Stimulated activated effector memory CD8-positive, alpha-beta T cell treated with anti-CD3 and anti-CD28 coated beads, Interleukin-12 subunit alpha, Interleukin-12 subunit beta, amount 100 ng/mL, for 72 hours (primary cell): ENCODE data around the gene KRTAP10-7.
"Not testable (repeated sequence)": the region's sequence is repeated elsewhere in the genome, so short reads cannot be mapped to it uniquely, and the experiment has no call there.

Source experiments
- ATAC-seq: fragments of 150-1000 bp; cut with Tn5 transposase; 2 replicates; pipeline ENCODE4 v1.10.0; 2021
- DNase-seq, 2 donors: peaks; one replicate each; pipeline ENCODE4 v3.0.0; 2021 to 2022; ENCODE audit warnings: low spot score in 2 of 2
- H3K27ac Mint-ChIP-seq: one replicate; pipeline ENCODE4 v1.8.0; 2022; ENCODE audit warnings: mild to moderate bottlenecking, mixed read lengths
- H3K36me3 Mint-ChIP-seq: one replicate; pipeline ENCODE4 v1.8.0; 2022; ENCODE audit warnings: mild to moderate bottlenecking, mixed read lengths
- H3K4me1 Mint-ChIP-seq: one replicate; pipeline ENCODE4 v1.8.0; 2022; ENCODE audit warnings: mixed read lengths
- H3K4me3 Mint-ChIP-seq: one replicate; pipeline ENCODE4 v1.8.0; 2022; ENCODE audit warnings: mild to moderate bottlenecking, mixed read lengths
- H3K9me3 Mint-ChIP-seq: one replicate; pipeline ENCODE4 v1.8.0; 2022; ENCODE audit warnings: mixed read lengths

KRTAP10-7 gene, protein sequence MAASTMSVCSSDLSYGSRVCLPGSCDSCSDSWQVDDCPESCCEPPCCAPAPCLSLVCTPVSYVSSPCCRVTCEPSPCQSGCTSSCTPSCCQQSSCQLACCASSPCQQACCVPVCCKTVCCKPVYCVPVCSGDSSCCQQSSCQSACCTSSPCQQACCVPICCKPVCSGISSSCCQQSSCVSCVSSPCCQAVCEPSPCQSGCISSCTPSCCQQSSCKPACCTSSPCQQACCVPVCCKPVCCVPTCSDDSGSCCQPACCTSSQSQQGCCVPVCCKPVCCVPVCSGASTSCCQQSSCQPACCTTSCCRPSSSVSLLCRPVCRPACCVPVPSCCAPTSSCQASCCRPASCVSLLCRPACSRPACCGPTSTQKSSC

DNA sequence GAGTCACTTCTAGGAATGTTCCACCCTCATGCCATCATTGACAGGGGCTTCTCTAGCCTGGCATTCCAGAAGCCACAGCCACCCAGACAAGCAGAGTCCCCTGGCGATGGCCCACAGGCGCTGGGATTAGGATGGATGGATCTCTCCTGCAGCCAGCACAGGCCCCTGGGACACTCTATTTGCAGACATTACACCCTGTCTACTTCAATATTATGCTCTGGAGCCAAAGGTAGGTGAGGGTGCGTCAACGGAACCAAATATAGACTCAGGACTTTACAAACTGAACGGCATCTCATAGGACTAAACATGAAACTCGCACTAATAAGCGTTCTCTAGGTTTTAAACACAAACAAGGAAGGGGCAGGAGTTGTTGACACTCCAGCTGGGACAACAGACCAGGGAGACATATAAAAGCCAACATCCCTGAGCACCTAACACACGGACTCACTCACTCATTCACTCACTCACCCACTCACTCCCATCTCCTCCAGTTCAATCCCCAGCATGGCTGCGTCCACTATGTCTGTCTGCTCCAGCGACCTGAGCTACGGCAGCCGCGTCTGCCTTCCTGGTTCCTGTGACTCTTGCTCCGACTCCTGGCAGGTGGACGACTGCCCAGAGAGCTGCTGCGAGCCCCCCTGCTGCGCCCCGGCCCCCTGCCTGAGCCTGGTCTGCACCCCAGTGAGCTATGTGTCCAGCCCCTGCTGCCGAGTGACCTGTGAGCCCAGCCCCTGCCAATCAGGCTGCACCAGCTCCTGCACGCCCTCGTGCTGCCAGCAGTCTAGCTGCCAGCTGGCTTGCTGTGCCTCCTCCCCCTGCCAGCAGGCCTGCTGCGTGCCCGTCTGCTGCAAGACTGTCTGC lies at the start of gene KRTAP10-7:
TSS of gene KRTAP10-7 (plus strand) at position 480 of the 861 bp plus-strand sequence. CDS start at position 505, 25 bp downstream.
- H3K4me1 Mint-ChIP-seq, ATAC-seq, H3K36me3 Mint-ChIP-seq, H3K9me3 Mint-ChIP-seq, H3K27ac Mint-ChIP-seq, DNase-seq, H3K4me3 Mint-ChIP-seq: not testable (repeated sequence)

DNA sequence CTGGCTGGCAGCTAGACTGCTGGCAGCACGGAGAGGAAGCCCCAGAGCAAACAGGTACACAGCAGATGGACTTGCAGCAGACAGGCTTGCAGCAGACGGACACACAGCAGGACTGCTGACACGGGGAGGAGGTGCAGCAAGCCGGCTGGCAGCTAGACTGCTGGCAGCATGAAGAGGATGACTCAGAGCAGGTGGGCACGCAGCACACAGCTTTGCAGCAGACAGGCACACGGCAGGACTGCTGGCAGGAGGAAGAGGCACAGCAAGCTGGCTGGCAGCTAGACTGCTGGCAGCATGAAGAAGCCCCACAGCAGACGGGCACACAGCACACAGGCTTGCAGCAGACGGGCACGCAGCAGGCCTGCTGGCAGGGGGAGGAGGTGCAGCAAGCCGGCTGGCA lies 49.6 kb upstream of the KRTAP10-7 start:
- Mint-ChIP-seq H3K4me3 (no peak overlapping the region), H3K4me1 (peaks cover 16% of the 10 kb centered on the region), H3K9me3 (peaks cover 12% of the 10 kb centered on the region), H3K36me3 (no peaks in the 10 kb centered on the region), H3K27ac (no peak overlapping the region)
- no peak for ATAC-seq
- DNase-seq = peak in 1 of 2 donors; percentile 29

DNA sequence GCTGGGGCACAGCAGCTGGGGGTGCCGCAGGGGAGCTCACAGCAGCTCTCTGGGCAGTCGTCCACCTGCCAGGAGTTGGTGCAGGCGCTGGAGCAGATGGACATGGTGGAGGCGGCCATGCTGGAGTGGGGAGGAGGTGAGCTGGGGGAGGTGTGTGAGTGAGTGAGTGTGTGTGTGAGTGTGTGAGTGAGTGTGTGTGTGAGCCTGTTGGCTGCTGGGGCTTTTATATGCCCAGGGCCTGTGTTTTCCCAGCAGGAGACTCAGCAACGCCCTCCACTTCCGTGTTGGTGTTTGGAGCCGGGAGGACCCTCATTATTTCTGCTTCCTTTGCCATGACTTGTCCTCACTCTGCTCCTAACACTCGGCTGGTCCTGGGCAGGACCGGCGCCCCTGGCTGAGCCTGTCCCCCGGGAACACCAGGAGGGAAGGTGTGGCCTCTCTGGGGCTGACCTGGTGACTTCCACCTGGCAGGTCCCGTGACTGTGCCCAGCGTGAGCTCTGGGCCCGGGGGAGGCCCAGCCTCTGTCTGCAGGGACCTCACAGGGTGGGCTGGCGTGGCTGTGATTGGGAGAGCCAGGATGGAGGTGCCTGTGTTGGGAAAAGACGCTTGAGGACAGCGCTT lies 48.9 kb upstream of the KRTAP10-7 start, which contains the start of gene KRTAP10-2:
TSS of gene KRTAP10-2 (minus strand) at position 166 of the 622 bp plus-strand sequence. CDS start at position 119, 47 bp downstream.
- peak in 1 of 2 donors; percentile 37 for DNase-seq
- Mint-ChIP-seq H3K36me3 (no peaks in the 10 kb centered on the region), H3K9me3 (peaks cover 12% of the 10 kb centered on the region), H3K4me3 (no peak within 1 kb of the TSS), H3K4me1 (peaks cover 16% of the 10 kb centered on the region), H3K27ac (no peak within 1 kb of the TSS)
- ATAC-seq = no peak

DNA sequence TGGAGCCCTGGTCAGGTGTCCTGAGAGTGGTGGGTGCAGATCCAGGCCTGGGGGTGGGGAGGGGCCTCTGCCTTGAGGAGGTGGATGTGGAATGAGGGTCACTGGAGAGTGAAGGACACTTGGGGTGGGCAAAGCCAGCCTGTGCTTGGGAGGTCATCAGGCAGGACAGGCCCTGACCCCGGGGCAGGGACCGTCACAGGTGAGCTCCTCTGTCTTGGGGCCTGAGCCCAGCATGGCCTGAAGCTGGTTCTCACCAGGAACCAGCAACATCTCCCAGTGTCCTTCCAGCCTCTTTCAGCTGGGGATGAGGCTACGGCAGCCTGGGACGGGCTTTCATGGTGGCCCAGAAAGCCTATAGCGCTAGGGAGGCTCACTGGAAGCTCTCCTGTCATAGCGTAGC lies 48.3 kb upstream of the KRTAP10-7 start:
- no peaks in the 10 kb centered on the region for H3K36me3 Mint-ChIP-seq
- no peak overlapping the region for H3K27ac Mint-ChIP-seq
- H3K9me3 Mint-ChIP-seq = peaks cover 5% of the 10 kb centered on the region
- peaks cover 14% of the 10 kb centered on the region for H3K4me1 Mint-ChIP-seq
- ATAC-seq (no peak), DNase-seq (peak in 1 of 2 donors; percentile 40)
- no peak overlapping the region for H3K4me3 Mint-ChIP-seq

DNA sequence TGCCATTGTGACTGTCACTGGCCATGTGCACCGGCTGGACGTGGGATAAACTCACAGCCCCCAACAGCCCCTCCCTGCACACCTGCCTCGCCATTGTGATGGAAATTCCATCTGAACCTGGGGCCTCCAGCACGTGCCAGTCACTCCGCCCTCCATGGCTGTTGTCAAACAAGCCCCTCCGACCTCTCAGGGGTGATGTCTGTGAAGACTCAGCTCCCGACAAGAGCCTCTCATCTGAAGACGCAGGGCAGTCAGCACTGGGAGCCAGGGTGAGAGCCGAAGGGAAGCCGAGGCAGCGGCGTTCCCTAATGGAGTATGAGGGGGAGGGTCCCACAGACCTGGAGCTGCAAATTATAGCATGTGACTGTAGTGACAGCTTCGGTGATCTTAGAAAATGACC lies 47.7 kb upstream of the KRTAP10-7 start:
- H3K36me3 Mint-ChIP-seq = no peaks in the 10 kb centered on the region
- H3K4me3 Mint-ChIP-seq = no peak overlapping the region
- H3K9me3 Mint-ChIP-seq = peaks cover 1% of the 10 kb centered on the region
- no peak for ATAC-seq
- H3K27ac Mint-ChIP-seq = no peak overlapping the region
- peaks cover 8% of the 10 kb centered on the region for H3K4me1 Mint-ChIP-seq
- DNase-seq = peak in 1 of 2 donors; percentile 38

DNA sequence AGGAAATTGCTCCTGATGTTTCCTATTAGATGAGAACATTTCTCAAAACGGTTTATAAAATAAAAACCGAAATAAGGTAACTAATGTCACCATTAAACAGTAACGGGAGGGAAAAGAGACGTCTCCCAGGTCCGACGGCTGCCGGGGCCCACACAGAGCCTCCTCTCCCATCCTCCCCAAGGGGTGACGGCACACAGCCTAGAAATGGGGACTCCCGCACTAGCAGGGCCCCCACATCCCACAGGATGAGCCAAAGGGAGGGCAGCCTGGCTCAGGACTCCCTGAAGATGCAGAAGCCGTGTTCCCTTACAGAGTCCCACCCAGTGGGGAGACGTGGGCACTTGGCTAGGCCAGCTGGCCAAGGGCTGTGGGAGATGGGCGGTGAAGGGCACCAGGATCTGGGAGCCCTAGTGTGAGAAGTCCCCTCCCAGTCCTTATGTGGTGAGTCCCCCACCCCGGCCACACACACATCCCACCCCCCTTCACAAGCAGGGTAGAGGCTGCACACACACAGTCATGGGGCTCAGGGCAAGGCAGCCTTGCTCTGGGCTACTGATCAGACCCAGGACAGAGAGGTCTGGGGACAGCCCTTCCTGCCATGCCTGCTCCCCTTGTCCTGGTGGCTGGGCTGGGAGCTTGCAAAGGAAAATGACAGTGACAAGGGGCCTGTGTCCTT lies 45.1 kb upstream of the KRTAP10-7 start:
- ATAC-seq = no peak
- no peaks in the 10 kb centered on the region for H3K9me3 Mint-ChIP-seq
- H3K4me1 Mint-ChIP-seq = no peaks in the 10 kb centered on the region
- H3K27ac Mint-ChIP-seq = no peak overlapping the region
- no peak overlapping the region for H3K4me3 Mint-ChIP-seq
- DNase-seq = peak in 1 of 2 donors; percentile 36
- H3K36me3 Mint-ChIP-seq = no peaks in the 10 kb centered on the region

DNA sequence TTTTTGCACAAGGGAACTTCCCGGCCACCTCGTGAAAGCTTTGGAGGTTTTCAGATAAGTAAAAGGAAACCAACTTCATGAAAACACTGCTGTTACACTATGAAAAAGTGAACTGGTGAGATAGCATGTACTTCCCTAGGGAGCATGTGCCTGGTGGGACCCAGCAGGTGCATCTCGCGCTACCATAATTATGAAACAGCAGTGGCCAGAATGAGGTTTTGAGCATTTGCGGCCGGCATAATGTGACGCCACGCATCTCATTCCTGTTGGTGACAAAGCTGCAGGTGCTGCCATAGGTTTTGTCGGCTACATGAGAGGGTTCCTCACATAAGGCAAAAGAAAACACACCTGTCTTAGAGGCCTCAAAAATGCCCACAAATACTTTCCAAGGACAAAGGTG lies 43.5 kb upstream of the KRTAP10-7 start:
- no peak for ATAC-seq
- no peaks in the 10 kb centered on the region for H3K36me3 Mint-ChIP-seq

DNA sequence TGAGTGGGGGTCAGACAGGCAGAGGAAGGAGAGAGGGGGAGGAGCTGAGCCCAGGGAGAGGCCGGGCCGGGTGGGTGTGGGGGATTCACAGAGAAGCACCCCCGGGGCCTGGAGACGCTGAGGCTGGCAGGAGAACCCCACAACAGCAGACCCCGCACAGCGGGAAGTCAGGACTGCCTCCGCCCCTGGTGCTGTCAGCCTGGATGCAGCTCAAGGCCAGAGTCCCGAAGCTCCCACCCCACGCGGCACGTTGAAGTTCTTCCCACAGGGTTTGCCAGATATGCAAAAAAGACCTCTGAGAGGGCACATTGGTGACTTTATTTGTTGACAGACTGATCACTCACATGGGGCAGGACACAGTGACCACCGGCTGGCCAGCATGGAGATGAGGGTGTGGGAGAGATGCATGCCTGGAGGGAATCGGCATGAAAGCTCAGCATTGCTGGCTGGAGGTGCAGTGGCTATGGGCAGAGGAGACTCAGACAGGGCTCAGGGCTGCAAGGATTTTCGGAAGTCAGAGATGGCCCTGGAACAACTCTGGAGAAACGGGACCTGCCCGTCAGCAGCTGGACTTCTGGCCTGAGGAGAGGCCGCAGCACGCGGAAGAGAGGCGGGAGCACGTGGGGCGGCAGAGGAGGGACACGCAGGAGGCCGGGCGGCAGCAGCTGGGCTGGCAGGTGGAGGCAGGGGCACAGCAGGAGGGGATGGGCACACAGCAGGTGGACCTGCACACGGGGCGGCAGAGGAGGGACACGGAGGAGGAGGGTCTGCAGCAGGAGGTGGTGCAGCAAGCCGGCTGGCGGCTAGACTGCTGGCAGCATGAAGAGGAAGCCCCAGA lies 42.7 kb upstream of the KRTAP10-7 start:
- ATAC-seq = no peak

More for the DNA sequence above, 43.5 kb upstream of the KRTAP10-7 start:
- Mint-ChIP-seq H3K9me3 (peaks cover 5% of the 10 kb centered on the region), H3K4me1 (no peaks in the 10 kb centered on the region), H3K27ac (no peak overlapping the region), H3K4me3 (no peak overlapping the region)
- no peak for DNase-seq

DNA sequence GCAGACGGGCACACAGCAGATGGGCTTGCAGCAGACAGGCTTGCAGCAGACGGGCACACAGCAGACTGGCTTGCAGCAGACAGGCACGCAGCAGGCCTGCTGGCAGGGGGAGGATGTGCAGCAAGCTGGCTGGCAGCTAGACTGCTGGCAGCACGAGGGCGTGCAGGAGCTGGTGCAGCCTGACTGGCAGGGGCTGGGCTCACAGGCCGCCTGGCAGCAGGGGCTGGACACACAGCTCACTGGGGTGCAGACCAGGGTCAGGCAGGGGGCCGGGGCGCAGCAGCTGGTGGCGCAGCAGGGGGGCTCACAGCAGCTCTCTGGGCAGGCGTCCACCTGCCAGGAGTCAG lies 42.1 kb upstream of the KRTAP10-7 start:
- H3K9me3 Mint-ChIP-seq, H3K27ac Mint-ChIP-seq, ATAC-seq, H3K4me1 Mint-ChIP-seq, H3K36me3 Mint-ChIP-seq, H3K4me3 Mint-ChIP-seq: not testable (repeated sequence)
- peak in 1 of 2 donors; percentile 42 for DNase-seq

More for the DNA sequence above, 42.7 kb upstream of the KRTAP10-7 start:
- Mint-ChIP-seq H3K27ac (no peak overlapping the region), H3K9me3 (peaks cover 5% of the 10 kb centered on the region), H3K4me1 (no peaks in the 10 kb centered on the region), H3K4me3 (no peak overlapping the region), H3K36me3 (no peaks in the 10 kb centered on the region)
- DNase-seq = no peak

DNA sequence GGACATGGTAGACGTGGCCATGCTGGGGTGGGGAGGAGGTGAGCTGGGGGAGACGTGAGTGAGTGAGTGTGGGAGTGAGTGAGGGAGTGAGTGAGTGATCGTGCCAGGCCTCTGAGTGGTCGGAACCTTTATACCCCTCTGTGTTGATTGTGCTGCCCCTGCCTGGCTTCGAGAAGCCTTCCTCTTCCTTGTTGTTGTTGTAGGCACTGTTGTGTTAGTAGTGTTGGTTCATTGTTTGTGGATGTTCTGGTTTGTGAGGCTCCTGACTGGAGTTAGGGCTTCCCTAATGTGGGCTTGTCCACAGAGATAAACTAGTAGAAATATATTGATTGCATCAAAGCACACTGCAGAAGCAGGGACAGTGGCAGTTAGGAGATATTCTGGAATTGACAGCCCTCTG lies 41.7 kb upstream of the KRTAP10-7 start, which contains the start of gene KRTAP10-3:
TSS of gene KRTAP10-3 (minus strand) at position 101 of the 400 bp plus-strand sequence. CDS start at position 21, 80 bp downstream.
- DNase-seq (no peak), ATAC-seq (no peak)
- Mint-ChIP-seq H3K4me3 (no peak within 1 kb of the TSS), H3K4me1 (no peaks in the 10 kb centered on the region), H3K27ac (no peak within 1 kb of the TSS), H3K36me3 (no peaks in the 10 kb centered on the region), H3K9me3 (peaks cover 5% of the 10 kb centered on the region)

DNA sequence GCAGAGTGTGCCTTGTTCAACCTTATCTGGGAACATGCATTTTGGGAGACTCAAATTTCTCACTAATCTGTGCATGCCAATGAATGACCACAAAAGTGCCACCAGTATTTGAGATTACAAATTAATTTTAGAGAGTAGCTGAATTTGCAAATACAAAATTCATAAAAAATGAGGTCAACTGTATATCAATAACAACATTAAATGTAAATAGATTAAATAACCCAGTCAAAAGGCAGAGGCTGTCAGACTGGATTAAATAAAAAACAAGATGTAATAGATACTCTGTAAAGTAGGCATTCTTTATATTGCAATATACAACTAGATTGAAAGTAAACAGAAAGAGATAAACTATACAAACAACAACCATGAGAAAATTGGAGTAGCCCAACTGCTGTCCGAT lies 36.3 kb upstream of the KRTAP10-7 start:
- Mint-ChIP-seq H3K4me1 (peaks cover 12% of the 10 kb centered on the region), H3K9me3 (peaks cover 5% of the 10 kb centered on the region), H3K4me3 (no peak overlapping the region), H3K36me3 (no peaks in the 10 kb centered on the region), H3K27ac (no peak overlapping the region)
- no peak for DNase-seq
- no peak for ATAC-seq

DNA sequence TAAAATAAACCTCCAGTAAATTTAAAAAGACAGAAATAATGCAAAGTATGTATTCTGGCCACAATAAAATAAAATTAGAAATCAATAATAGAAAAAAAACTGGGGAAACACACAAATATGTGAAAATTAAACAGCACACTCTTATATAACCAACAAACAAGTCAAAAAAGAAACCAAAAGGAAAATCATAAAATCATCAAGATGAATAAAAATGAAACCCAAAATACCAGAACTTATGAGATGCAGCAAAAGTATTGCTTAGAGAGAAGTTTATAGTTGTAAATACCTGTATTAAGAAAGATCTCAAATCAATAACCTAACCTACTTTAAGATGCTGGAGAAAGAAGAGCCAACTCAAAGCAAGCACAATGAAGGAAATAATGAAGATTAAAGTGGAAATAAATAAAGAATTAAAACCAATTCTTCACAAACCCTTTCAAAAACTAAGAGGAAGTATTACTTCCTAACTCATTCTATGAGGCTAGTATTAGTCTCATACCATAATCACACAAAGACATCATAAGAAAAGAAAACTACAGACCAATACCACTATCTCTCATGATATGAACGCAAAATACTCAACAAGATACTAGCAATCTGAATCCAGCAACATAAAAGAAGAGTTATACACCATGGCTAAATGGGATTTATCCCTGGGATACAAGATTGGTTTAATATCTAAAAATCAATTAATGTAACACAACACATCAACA lies 35.4 kb upstream of the KRTAP10-7 start:
- Mint-ChIP-seq H3K36me3 (no peaks in the 10 kb centered on the region), H3K4me3 (no peak overlapping the region), H3K4me1 (peaks cover 17% of the 10 kb centered on the region), H3K27ac (no peak overlapping the region), H3K9me3 (peaks cover 5% of the 10 kb centered on the region)
- no peak for DNase-seq
- peak; percentile 69 for ATAC-seq

DNA sequence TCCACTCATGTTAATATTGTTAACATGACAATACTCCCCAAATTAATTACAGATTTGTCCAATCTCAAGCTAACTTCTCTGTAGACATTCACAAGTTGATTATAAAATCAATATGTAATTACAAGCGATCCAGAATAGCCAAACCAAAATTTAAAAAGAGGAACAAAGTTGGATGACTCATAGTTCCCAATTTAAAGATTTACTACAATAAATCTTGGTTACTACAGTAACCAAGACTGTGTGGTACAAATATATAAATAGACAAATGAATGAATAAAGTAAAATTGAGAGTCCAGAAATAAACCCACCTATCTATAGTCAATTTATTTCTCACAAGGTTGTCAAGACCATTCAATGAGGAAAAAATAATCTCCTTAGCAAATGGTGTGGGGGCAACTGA lies 34.0 kb upstream of the KRTAP10-7 start:
- no peak for ATAC-seq
- Mint-ChIP-seq H3K4me3 (no peak overlapping the region), H3K9me3 (no peaks in the 10 kb centered on the region), H3K36me3 (no peaks in the 10 kb centered on the region), H3K27ac (no peak overlapping the region), H3K4me1 (peaks cover 17% of the 10 kb centered on the region)
- no peak for DNase-seq
